GM19025 (cell line): ENCODE results near the gene CMIP.
A peak's percentile ranks its signal among the peaks of the same experiment; 100 is the strongest.

Source experiments
- ATAC-seq: cut with Tn5 transposase; IDR thresholded peaks from one replicate; pipeline ENCODE4 v1.9.1; 2021; ENCODE audit warnings: mild to moderate bottlenecking, low read depth, moderate library complexity; ENCODE audit not compliant: unreplicated experiment

CMIP gene

DNA sequence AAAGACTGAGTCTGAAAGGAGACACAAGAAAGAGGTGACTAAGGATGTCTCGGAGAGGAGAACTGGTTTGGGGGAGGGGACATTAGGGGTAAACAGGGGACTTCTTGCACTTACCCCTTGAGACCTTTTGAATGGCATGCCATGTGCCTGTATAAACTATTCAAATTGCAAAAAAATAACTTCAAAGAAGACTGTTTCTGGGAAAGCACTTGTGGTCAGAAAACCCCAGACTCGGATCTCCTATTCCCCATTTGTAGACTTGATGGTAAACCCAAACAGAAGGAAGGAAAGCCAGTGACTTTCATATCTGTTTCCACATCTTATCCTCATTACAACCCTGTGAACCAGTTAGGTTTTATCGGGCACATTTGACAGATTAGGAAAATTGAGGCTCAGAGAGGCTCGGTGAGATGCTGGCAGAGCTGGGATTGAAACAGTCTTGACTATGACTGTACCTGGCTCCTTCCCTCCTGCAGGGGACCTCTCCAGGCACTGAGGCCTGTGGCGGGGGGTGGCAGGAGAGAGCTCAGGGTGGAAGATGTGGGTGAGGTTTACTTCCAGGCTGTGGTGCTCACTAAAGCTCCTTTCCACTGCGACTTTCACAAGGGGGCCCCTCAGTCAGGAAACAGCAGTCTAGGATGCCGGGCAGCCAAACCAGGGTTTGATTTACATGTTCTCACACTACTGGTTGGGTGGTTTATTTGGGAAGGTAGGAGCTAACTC lies 304.0 kb downstream of the CMIP start:
- ATAC-seq, result no peak

DNA sequence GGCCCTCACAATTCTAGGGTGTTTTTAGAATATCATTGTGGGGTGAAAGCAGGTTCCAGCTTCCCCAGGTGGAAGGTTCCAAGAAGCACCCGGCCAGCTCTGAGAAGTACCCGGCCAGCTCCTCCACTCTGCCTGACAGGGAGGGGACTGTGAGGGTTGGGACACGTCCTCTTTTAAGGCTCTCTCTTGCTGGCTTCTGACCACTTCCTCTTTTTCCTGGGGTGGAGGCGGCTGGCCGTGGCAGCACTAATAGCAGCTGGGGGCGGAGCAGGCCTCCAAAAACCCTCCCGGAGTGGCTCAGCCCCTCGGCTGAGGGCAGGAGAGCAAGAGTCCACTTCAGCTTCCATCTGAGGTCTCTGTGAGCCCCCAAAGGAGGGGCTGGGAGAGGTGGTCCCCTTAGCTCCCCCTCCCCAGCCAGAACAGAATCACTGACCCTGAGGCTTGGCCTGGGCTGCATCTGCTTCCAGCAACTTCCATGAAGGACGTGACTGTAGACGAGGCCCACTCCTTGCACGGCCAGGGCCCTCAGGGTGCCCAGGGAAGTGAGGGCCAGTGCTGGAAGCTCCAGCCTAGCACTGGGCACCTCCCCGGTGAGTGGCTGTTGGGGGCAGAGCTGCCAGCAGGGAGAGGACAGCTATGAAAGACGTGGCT lies 307.7 kb downstream of the CMIP start:
- peak; percentile 85 for ATAC-seq

DNA sequence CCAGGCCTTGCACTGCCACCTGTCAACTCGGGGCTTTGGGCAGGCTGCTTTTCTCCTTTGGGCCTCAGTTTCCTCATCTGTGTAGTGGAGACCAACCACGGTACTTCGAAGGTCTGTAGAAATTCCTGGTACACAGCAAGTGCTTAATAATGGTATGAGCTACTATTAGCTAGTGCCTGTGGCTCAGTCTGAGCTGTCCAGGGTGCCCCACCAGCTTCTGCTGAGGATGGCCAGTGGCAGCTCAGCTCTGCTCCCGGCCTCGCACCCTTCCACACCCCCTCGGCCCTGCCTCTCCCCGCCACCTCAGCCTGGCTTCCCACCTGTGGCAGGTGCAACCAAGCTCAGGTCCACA lies 308.2 kb downstream of the CMIP start:
- ATAC-seq, result no peak

DNA sequence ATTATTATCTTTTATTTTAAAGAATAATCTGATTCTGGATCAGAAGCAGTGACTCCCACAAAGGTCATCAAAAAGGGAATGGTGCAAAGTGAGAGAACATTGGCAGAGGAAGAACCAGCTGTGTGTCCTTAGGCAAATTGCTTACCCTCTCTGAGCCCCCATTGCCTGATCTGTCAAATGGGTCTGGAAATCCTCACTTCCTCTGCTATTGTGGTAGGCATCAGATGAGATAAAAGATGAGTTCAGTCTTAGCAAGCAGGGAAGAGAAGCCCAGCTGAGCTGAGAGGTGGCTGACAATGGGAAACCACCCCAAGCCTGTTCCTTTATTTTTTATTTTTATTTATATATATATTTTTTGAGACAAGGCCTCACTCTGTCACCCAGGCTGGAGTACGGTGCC lies 310.2 kb downstream of the CMIP start:
- no peak for ATAC-seq

DNA sequence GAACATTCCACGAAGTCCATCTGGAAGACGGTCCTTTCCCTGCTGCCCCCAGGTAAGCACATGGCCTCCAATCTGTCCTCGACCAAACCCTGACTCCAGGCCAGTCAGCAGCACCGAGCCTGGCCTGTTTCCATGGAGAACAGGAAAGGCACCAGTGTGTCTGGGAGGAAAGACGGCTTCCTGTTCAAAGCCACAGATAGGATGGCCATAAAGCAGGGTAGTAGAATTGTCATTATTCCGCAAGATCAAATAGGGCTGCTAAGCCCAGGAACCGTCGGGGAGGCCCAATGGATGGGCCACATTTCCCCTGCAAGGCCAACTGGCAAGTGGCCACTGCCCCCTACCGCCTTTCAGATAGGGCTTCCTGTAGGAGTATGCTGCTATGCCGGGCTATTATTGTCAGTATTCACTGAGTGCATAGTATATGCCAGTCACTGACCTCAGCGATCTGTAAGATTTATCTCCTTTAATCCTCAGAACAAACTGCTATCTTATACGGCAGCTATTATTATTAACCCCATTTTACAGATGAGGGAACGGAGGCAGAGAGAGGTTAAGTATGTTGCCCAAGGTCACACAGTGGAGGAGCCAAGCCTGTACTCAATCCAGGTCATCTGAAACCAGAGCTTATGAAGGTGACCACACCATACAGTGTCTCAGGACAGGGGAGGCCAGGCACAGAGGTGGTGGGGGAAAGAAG lies 311.5 kb downstream of the CMIP start:
- ATAC-seq, result no peak

DNA sequence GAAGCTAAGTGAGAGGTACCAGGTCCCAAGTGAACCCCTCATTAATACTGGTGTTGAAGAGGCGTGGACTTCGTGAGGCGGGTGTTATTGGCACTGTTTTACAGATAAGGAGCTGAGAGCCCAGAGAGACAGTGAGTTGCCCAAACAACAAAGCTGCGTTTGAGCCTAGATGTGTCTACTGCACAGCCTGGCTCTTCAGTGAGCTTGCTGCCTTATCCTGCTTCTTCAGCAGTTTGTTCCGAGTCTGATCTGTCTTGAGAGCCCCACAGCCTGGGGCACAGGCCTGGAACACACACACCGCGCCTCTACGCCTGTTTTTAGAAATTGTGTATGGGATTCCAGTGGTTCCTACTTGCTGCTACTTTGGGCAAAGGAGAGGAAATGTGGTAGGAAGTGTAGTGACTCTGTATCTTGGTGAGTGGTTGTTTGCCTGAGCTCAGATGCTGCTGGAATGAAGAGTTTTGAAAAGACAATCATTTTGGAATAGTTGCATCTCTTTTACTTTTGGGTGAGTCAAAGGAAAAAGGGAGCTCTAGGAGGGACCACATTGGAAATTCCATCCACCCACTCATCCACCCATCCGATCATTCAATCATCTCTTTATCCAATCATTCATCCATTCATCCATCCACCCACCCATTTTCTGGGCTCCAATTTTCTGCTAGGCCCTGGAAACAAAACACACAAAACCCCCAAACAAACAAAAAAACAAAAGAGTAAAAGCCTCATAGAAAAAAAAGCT lies 312.2 kb downstream of the CMIP start:
- ATAC-seq, result no peak

DNA sequence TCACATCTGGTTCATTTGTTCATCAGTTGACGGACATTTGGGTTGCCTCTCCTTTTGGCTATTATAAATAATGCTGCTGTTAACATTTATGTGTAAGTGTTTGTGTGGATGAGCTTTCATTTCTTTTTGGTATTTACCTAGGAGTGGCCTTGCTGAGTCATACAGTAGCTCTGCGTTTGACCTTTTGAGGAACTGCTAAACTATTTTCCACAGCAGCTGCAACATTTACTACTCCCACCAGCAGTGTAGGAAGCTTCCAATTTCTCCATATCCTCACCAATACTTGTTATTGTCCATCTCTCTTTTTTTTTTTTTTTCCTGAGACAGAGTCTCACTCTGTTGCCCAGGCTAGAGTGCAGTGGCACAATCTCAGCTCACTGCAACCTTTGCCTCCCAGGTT lies 313.8 kb downstream of the CMIP start:
- ATAC-seq, result no peak
